8988T (cell line): Measurements from ENCODE around the gene OPRD1.
"Not testable (repeated sequence)": the region's sequence is repeated elsewhere in the genome, so short reads cannot be mapped to it uniquely, and the experiment has no call there.

Experiments used
- DNase-seq: peaks from one replicate; pipeline ENCODE4 v3.0.0; 2011

OPRD1 gene

GRCh38 chr1:28803051-28803450 is 8.9 kb upstream of the OPRD1 start:
- DNase-seq: no peak

DNA sequence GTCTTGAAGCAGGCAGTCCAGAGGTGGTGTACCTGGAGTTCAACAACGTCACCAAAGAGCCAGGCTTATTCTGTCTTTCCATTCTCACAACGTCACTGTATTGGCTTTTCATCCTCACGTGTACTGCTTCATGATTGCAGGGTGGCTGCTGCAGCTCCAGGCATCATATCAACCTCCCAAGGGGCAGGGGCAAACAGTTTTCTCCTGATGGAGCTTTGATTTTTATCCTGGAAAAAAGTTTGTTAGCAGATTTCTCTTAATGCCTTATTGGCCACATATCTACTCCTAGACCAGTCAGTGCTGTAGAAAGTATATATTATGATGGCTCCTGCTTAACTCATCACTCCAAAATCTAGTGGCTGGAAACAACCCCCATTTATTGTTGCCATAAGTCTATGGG is 8.3 kb upstream of the OPRD1 start:
- DNase-seq: no peak

GRCh38 chr1:28804071-28804470 is 7.9 kb upstream of the OPRD1 start:
- DNase-seq: no peak

DNA sequence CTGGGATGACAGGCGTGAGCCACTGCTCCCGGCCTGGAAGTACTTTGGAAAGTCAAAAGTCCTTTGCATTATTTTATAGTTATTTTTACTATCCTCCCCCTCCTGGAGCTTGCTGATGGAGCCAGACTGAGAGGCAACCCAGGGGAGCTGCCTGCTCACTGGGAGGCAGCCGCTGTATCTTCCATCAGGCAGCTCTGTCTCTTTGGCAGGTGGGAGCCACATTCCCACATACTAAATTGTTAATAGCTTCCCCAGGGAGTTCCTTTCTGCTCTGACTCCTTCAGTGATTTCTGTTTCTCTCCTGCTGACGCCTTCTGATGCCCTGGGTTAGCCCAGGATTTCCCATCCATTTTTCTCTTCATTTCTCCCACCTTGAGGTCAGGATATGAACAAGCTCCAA is 4.9 kb upstream of the OPRD1 start:
- no peak for DNase-seq

DNA sequence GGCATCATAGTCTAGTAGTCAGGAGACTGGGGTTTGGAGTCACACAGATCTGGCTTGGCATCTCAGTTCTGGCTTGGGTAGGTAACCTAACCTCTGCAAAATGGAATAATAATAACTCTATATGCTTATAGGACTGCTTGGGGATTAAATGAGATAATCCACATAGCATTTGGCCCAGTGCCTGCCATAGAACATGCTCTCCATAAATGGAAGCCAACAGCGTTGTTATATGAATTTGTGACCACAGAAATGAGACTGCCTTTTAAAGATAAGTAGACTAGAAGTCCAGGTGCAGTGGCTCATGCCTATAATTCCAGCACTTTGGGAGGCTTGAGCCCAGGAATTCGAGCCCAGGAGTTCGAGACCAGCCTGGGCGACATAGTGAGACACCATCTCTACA is 4.0 kb upstream of the OPRD1 start:
- DNase-seq: no peak

GRCh38 chr1:28811369-28811765 is 603 bp upstream of the OPRD1 start:
- DNase-seq: no peak

GRCh38 chr1:28812669-28813468 is 899 bp downstream of the OPRD1 start:
- no peak for DNase-seq

DNA sequence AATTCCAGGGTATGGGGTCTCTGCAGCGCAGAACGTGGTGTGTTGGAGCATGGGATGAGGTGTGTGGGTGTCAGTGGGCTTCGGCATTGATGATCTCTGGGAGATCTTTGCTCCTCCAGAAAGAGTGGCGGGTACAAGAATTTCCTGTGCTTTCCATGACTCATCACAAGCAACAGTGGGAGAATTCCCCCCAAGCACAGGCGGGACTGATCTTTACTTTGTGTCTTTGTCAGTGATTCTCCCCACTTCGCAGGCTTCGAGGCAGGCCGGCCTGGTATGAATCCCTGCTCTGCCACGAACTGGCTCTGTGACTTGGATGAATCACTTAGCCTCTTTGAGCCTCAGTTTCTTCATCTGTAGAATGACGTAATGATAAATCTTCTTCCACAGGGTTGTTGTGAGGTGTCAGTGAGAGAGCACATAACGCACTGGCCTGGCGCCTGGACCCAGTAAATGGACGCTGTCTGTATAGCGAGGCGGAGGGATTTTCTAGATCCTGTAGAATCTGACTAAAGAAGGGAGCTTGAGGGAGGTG is 2.0 kb downstream of the OPRD1 start:
- DNase-seq: no peak

GRCh38 chr1:28815533-28816185 is 3.7 kb downstream of the OPRD1 start:
- no peak for DNase-seq

- DNase-seq: no peak
These were observed 5.2 kb downstream of the OPRD1 start for GRCh38 chr1:28817133-28817532.

DNA sequence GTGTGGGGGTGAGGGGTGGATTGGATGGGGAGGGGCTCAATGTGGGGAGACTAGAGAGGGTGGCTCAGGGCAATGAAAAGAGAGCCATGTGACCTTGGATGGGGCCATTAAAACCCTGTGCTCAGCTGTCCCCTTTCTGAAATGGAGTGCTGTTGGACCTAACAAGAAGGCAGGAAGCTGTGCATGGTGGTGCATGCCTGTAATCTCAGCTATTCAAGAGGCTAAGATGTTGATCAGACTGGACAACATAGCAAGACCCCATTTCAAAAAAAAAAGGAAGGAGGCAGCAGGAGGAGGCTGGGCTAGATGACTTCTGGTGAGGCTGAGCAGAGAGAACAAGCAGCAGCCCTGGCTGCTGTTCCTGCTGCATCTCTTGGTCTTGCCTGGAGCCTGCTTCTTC is 7.0 kb downstream of the OPRD1 start:
- DNase-seq: no peak

DNA sequence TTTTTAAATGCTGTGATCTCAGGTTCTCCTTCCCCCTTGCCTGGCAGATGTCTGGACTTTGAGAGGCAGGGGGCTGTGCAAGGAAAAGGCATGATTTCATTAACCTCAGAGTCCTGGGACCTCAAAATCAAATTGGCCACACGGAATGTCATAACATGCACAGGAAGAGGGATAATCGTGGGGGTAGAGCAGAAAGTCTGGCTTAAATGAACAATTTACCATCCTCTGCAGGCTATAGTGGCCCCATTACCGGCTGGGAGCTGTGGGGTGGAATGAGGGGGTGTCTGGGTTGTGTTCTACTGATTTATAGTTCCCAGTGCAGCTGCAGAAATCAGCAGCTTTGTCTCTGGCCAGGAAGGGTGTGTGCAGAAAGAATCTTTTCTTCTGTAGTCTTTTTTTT is 10.8 kb downstream of the OPRD1 start:
- no peak for DNase-seq

- DNase-seq: not testable (repeated sequence)
These were observed 12.1 kb downstream of the OPRD1 start for GRCh38 chr1:28824061-28824460.

- DNase-seq: not testable (repeated sequence)
These were observed 16.4 kb downstream of the OPRD1 start for GRCh38 chr1:28828227-28828858.

DNA sequence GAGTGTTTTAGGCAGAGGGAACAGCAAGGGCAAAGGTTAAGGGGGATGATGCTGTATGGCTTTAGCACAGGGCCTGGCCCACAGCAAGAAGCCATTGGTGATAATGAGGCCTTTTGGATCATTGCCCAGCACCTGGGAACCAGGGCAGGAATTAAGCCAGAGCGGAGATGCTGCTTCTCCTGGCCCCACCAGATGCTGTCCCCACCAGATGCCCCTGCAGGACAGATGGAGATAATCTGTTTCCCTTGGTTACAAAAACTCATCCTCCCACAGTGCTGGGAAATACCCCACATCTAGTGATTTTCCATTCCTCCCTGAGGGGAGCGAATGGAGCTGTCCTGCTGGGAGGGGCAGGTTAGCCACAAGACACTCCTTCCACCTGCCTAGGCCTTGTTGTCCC is 18.8 kb downstream of the OPRD1 start:
- no peak for DNase-seq

- DNase-seq: no peak
These were observed 21.0 kb downstream of the OPRD1 start for GRCh38 chr1:28832966-28833365.

GRCh38 chr1:28833381-28833780 is 21.4 kb downstream of the OPRD1 start:
- no peak for DNase-seq

- no peak for DNase-seq
These were observed 23.3 kb downstream of the OPRD1 start for GRCh38 chr1:28835237-28835650.

DNA sequence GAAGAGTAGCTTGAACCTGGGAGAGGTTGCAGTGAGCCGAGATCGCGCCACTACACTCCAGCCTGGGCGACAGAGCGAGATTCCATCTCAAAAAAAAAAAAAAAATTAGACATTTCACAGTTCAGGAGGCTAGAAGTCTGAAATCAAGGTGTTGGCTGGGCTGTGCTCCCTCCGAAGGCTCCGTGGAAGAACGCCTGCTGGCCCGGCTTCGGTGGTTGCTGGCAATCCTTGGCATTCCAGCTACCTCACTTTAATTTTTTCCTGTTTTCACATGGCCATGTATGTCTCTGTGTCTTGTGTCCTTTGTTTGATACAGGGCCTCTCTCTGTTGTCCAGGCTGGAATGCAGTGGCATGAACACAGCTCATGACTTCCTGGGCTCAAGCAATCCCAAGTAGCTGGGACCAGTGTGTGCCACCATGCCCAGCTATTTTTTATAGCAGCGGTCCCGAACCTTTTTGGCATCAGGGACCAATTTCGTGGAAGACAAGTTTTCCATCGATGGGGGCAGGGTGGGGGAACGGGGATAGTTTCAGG is 24.5 kb downstream of the OPRD1 start:
- DNase-seq: no peak

DNA sequence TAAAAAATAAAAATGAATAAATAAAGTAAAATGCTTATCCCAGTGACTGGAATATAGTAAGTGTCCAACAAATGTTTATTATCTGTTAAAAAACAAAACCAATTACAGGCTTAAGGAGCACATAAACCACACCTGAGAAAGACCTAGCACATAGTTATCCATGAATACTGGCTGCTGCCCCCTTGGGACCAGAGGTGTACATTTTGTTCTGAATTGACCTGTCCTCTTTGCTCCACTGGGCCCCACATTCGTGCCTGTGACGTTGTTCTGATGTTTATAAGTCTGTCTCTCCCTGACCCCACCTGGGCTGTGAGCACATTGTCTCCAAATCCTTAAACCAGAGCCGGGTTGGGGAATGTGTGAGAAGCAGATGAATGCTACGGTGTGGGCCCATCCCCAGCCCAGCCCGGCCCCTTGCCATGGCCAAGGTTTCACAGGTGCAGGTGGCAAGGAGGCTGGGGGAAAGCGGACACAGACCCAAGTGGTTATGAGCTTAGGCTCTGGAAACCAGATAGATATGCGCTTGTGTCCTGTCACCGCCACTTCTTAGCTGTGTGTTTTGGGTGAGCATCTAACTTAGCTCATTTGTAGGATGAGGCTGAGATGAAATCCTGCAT is 29.1 kb downstream of the OPRD1 start:
- no peak for DNase-seq

GRCh38 chr1:28845786-28846543 is 34.0 kb downstream of the OPRD1 start:
- DNase-seq: no peak

DNA sequence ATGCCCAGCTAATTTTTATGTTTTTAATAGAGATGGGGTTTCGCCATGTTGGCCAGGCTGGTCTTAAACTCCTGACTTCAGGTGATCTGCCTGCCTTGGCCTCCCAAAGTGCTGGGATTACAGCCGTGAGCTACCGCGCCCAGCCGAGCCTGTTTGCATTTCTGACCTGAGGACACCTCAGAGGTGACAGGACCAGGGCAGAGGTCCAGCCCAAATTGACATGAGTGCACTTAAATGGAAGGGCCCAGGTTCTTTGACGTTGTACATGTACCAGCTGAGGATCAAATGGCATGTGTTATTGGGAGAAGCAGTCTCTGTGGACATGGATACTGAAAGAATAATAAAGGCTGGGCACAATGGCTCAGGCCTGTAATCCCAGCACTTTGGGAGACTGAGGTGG is 35.2 kb downstream of the OPRD1 start:
- DNase-seq: not testable (repeated sequence)
